WTC11 (cell line): ENCODE measurements around the gene RGS14. TPM values are rescaled to one million over a fixed set of nuclear protein-coding genes. Genes with fewer than 3 reads are reported as not detected.

ENCODE experiments used
- ATAC-seq: fragments of 200-7000 bp; cut with Tn5 transposase; 2 replicates; pipeline ENCODE4 v1.10.0; 2021; ENCODE audit warnings: mild to moderate bottlenecking, moderate library complexity
- CTCF ChIA-PET: fragments of 300-600 bp; sonication (Branson Sonifier 250); formaldehyde crosslinking; loops from one replicate; lab custom pipeline; 2021; ENCODE audit warnings: antibody characterized with exemption; lab: Charles Lee
- POLR2A ChIA-PET: fragments of 350-600 bp; sonication (Branson Sonifier 250); formaldehyde crosslinking; loops from one replicate; lab custom pipeline; 2021; ENCODE audit warnings: antibody characterized with exemption; lab: Charles Lee
- DNase-seq: peaks from one replicate; pipeline ENCODE4 v3.0.0; 2021; ENCODE audit warnings: low spot score
- H3K27ac Mint-ChIP-seq: 2 replicates; pipeline ENCODE4 v1.8.0; 2021; ENCODE audit warnings: mixed read lengths
- H3K27me3 Mint-ChIP-seq: 2 replicates; pipeline ENCODE4 v1.8.0; 2021; ENCODE audit warnings: low read depth, mild to moderate bottlenecking, moderate library complexity, mixed read lengths
- H3K36me3 Mint-ChIP-seq: 2 replicates; pipeline ENCODE4 v1.8.0; 2021; ENCODE audit warnings: mixed read lengths
- H3K4me1 Mint-ChIP-seq: 2 replicates; pipeline ENCODE4 v1.8.0; 2022; ENCODE audit warnings: mixed read lengths
- H3K4me3 Mint-ChIP-seq: 2 replicates; pipeline ENCODE4 v1.8.0; 2021; ENCODE audit warnings: mild to moderate bottlenecking, moderate library complexity, mixed read lengths
- H3K9me3 Mint-ChIP-seq: 2 replicates; pipeline ENCODE4 v1.8.0; 2021; ENCODE audit warnings: mixed read lengths
- CREB1 ChIP-seq: sonication (generic); formaldehyde crosslinking; IDR thresholded peaks from 2 replicates; pipeline ENCODE4 v1.8.0; 2023; ENCODE audit warnings: mild to moderate bottlenecking, missing genetic modification reagents
- CREM ChIP-seq: sonication (generic); formaldehyde crosslinking; IDR thresholded peaks from 2 replicates; pipeline ENCODE4 v1.8.1; 2022; ENCODE audit warnings: mild to moderate bottlenecking, missing genetic modification reagents, moderate library complexity
- ELF4 ChIP-seq: sonication (generic); formaldehyde crosslinking; IDR thresholded peaks from 2 replicates; pipeline ENCODE4 v1.8.1; 2022; ENCODE audit warnings: low read depth, mild to moderate bottlenecking, moderate library complexity, missing genetic modification reagents
- FOXP1 ChIP-seq: sonication (generic); formaldehyde crosslinking; IDR thresholded peaks from 2 replicates; pipeline ENCODE4 v1.8.0; 2022; ENCODE audit warnings: missing genetic modification reagents, mild to moderate bottlenecking, moderate library complexity, borderline replicate concordance
- JAZF1 ChIP-seq: fragments of 250-450 bp; sonication (Bioruptor Pico); IDR thresholded peaks from 2 replicates; pipeline ENCODE4 v1.9.0; 2021; ENCODE audit warnings: moderate library complexity, mild to moderate bottlenecking, inconsistent platforms
- MXD4 ChIP-seq: fragments of 250-450 bp; sonication (Bioruptor Pico); IDR thresholded peaks from 2 replicates; pipeline ENCODE4 v1.8.0; 2021; ENCODE audit warnings: mild to moderate bottlenecking, moderate library complexity, borderline replicate concordance
- OVOL2 ChIP-seq: fragments of 250-450 bp; sonication (Bioruptor Pico); IDR thresholded peaks from 2 replicates; pipeline ENCODE4 v1.9.0; 2021; ENCODE audit warnings: mild to moderate bottlenecking, borderline replicate concordance
- RELA ChIP-seq: sonication (generic); formaldehyde crosslinking; IDR thresholded peaks from 2 replicates; pipeline ENCODE4 v1.8.1; 2022; ENCODE audit warnings: missing genetic modification reagents, mild to moderate bottlenecking, borderline replicate concordance
- SMAD3 ChIP-seq: sonication (generic); formaldehyde crosslinking; IDR thresholded peaks from 2 replicates; pipeline ENCODE4 v1.8.0; 2022; ENCODE audit warnings: missing genetic modification reagents, mild to moderate bottlenecking, borderline replicate concordance
- SOX15 ChIP-seq: fragments of 250-450 bp; sonication (Bioruptor Pico); IDR thresholded peaks from 2 replicates; pipeline ENCODE4 v1.9.0; 2021; ENCODE audit warnings: mild to moderate bottlenecking
- TEAD4 ChIP-seq: sonication (generic); formaldehyde crosslinking; IDR thresholded peaks from 2 replicates; pipeline ENCODE4 v1.8.0; 2022; ENCODE audit warnings: mild to moderate bottlenecking, missing genetic modification reagents
- ZBTB21 ChIP-seq: sonication (generic); formaldehyde crosslinking; IDR thresholded peaks from 2 replicates; pipeline ENCODE4 v1.8.1; 2023; ENCODE audit warnings: mild to moderate bottlenecking, missing genetic modification reagents, borderline replicate concordance
- ZNF121 ChIP-seq: sonication (generic); formaldehyde crosslinking; IDR thresholded peaks from 2 replicates; pipeline ENCODE4 v1.8.0; 2023; ENCODE audit warnings: missing genetic modification reagents
- ZNF263 ChIP-seq: sonication (generic); formaldehyde crosslinking; IDR thresholded peaks from 2 replicates; pipeline ENCODE4 v1.8.1; 2022; ENCODE audit warnings: low read depth, mild to moderate bottlenecking, moderate library complexity, missing genetic modification reagents
- ZNF396 ChIP-seq: fragments of 250-450 bp; sonication (Bioruptor Pico); IDR thresholded peaks from 2 replicates; pipeline ENCODE4 v1.8.0; 2021; ENCODE audit warnings: mild to moderate bottlenecking, moderate library complexity, borderline replicate concordance
- total RNA-seq: library from RNA; stranded (reverse); gene quantifications from 3 replicates; pipeline ENCODE4 v1.2.3, GENCODE V29; 2021
- TF ChIP-seq, protein P1 (sequence below): fragments of 200-600 bp; IDR thresholded peaks from 2 replicates; pipeline ENCODE4 v1.8.0; 2022; ENCODE audit warnings: antibody characterized with exemption
- TF ChIP-seq, protein P2 (sequence below): sonication (generic); formaldehyde crosslinking; IDR thresholded peaks from 2 replicates; pipeline ENCODE4 v1.8.1; 2023; ENCODE audit warnings: mild to moderate bottlenecking, moderate library complexity, missing genetic modification reagents
- TF ChIP-seq, protein P3 (sequence below): sonication (generic); formaldehyde crosslinking; conservative IDR thresholded peaks from 2 replicates; pipeline ENCODE4 v1.8.1; 2022; ENCODE audit warnings: mild to moderate bottlenecking, missing genetic modification reagents
- TF ChIP-seq, protein P4 (sequence below): fragments of 250-450 bp; sonication (Bioruptor Pico); conservative IDR thresholded peaks from 2 replicates; pipeline ENCODE4 v1.9.0; 2021; ENCODE audit warnings: mild to moderate bottlenecking
- TF ChIP-seq, protein P5 (sequence below): sonication (generic); formaldehyde crosslinking; IDR thresholded peaks from 2 replicates; pipeline ENCODE4 v1.8.1; 2023; ENCODE audit warnings: mild to moderate bottlenecking, missing genetic modification reagents
- TF ChIP-seq, protein P6 (sequence below): fragments of 250-450 bp; sonication (Bioruptor Pico); IDR thresholded peaks from 2 replicates; pipeline ENCODE4 v1.8.0; 2021; ENCODE audit warnings: mild to moderate bottlenecking
- TF ChIP-seq, protein P7 (sequence below): sonication (generic); formaldehyde crosslinking; IDR thresholded peaks from 2 replicates; pipeline ENCODE4 v1.8.0; 2023; ENCODE audit warnings: missing genetic modification reagents
- TF ChIP-seq, protein P8 (sequence below): fragments of 250-450 bp; sonication (Bioruptor Pico); IDR thresholded peaks from 2 replicates; pipeline ENCODE4 v1.9.0; 2021; ENCODE audit warnings: mild to moderate bottlenecking

Gene RGS14
- total RNA-seq, 1 experiment from 2014 or later, result 74.6 TPM

DNA sequence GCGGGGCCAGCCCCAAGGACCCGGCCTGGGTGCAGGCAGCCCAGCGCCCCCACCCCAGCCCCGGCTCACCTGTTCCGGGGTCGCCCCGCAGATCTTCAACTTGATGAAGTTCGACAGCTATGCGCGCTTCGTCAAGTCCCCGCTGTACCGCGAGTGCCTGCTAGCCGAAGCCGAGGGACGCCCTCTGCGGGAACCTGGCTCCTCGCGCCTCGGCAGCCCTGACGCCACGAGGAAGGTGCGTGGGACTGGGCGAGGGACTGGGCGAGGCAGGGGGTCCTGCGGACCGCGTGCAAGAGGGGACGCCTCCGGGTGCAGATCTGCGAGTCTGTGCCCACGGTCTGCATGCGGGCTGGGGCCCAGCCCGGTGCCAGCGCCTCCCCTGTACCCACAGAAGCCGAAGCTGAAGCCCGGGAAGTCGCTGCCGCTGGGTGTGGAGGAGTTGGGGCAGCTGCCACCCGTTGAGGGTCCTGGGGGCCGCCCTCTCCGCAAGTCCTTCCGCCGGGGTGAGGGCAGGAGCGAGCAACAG, 9.7 kb downstream of the RGS14 start:
- DNase-seq (no peak), ATAC-seq (no peak)
- H3K36me3 Mint-ChIP-seq, result peaks cover 13% of the 10 kb centered on the region
- ChIA-PET POLR2A (interaction anchor here (0.9 to 1.8 kb wide), 6 partner anchors 15 to 87 kb away, joined by 3 to 10 read pairs (median 4); partner anchors contain the start of gene LMAN2), CTCF (interaction anchor here (0.6 to 13.2 kb wide), 27 partner anchors 8 to 252 kb away, joined by 3 to 216 read pairs (median 4); partner anchors contain the start of genes GRK6, LMAN2, PRELID1 and RAB24)
- H3K4me1 Mint-ChIP-seq, result peaks cover 60% of the 10 kb centered on the region
- peaks cover 9% of the 10 kb centered on the region for H3K27me3 Mint-ChIP-seq
- no peak overlapping the region for H3K27ac Mint-ChIP-seq
- H3K4me3 Mint-ChIP-seq, result peak overlapping the region; percentile 88
- no peaks in the 10 kb centered on the region for H3K9me3 Mint-ChIP-seq
- 0 out of 2 replicates have a peak, but pooled peaks have one; percentile 29 for TF ChIP-seq CREM
- TF ChIP-seq MXD4, result no peak
- TF ChIP-seq, protein P1, sequence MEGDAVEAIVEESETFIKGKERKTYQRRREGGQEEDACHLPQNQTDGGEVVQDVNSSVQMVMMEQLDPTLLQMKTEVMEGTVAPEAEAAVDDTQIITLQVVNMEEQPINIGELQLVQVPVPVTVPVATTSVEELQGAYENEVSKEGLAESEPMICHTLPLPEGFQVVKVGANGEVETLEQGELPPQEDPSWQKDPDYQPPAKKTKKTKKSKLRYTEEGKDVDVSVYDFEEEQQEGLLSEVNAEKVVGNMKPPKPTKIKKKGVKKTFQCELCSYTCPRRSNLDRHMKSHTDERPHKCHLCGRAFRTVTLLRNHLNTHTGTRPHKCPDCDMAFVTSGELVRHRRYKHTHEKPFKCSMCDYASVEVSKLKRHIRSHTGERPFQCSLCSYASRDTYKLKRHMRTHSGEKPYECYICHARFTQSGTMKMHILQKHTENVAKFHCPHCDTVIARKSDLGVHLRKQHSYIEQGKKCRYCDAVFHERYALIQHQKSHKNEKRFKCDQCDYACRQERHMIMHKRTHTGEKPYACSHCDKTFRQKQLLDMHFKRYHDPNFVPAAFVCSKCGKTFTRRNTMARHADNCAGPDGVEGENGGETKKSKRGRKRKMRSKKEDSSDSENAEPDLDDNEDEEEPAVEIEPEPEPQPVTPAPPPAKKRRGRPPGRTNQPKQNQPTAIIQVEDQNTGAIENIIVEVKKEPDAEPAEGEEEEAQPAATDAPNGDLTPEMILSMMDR, result no peak
- TF ChIP-seq RELA (CRISPR knock-in tag), result peak; percentile 97
- TF ChIP-seq, protein P2, sequence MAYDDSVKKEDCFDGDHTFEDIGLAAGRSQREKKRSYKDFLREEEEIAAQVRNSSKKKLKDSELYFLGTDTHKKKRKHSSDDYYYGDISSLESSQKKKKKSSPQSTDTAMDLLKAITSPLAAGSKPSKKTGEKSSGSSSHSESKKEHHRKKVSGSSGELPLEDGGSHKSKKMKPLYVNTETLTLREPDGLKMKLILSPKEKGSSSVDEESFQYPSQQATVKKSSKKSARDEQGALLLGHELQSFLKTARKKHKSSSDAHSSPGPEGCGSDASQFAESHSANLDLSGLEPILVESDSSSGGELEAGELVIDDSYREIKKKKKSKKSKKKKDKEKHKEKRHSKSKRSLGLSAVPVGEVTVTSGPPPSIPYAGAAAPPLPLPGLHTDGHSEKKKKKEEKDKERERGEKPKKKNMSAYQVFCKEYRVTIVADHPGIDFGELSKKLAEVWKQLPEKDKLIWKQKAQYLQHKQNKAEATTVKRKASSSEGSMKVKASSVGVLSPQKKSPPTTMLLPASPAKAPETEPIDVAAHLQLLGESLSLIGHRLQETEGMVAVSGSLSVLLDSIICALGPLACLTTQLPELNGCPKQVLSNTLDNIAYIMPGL, result peak; percentile 85
- 0 out of 2 replicates have a peak, but pooled peaks have one; percentile 60 for TF ChIP-seq ELF4
- TF ChIP-seq FOXP1 (CRISPR knock-in tag), result peak; percentile 90
- peak; percentile 80; the same call in 1 of the 2 replicates for TF ChIP-seq ZBTB21 (CRISPR knock-in tag)
- peak; percentile 62; the same call in 1 of the 2 replicates for TF ChIP-seq TEAD4 (CRISPR knock-in tag)
- TF ChIP-seq ZNF396 (CRISPR knock-in tag), result no peak
- TF ChIP-seq ZNF121 (CRISPR knock-in tag), result 0 out of 2 replicates have a peak, but pooled peaks have one; percentile 38
- TF ChIP-seq, protein P3, sequence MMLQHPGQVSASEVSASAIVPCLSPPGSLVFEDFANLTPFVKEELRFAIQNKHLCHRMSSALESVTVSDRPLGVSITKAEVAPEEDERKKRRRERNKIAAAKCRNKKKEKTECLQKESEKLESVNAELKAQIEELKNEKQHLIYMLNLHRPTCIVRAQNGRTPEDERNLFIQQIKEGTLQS, result no peak; the same call in 1 of the 2 replicates
- TF ChIP-seq, protein P4, sequence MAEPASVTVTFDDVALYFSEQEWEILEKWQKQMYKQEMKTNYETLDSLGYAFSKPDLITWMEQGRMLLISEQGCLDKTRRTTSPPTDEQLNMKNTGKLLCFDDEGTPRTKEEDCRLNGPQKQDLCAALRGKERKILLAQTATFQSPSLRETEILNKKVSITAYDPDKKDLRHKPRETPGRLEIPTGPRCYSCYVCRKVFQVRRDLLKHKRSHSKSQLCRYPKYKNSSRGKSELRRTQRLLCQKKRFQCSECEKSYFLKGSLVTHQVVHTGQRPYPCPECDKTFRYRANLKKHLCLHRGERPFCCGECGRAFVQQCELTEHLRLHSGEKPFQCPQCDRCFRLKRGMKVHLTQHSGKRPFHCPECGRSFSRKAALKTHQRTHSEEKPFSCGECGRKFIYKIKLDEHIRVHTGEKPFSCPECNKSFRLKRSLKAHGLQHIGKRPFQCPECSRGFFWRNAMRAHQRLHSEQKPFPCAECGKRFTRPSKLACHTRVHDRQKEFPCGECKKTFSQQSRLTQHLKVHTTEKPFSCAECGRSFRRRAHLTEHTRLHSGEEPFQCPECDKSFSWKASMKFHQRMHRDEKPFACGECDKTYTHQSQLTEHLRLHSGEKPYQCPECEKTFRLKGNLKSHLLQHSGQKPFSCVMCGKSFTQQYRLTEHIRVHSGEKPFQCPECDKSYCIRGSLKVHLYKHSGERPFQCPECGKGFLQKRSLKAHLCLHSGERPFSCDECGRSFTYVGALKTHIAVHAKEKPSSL (CRISPR knock-in tag), result no peak
- TF ChIP-seq, protein P5, sequence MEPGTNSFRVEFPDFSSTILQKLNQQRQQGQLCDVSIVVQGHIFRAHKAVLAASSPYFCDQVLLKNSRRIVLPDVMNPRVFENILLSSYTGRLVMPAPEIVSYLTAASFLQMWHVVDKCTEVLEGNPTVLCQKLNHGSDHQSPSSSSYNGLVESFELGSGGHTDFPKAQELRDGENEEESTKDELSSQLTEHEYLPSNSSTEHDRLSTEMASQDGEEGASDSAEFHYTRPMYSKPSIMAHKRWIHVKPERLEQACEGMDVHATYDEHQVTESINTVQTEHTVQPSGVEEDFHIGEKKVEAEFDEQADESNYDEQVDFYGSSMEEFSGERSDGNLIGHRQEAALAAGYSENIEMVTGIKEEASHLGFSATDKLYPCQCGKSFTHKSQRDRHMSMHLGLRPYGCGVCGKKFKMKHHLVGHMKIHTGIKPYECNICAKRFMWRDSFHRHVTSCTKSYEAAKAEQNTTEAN (CRISPR knock-in tag), result peak; percentile 74; the same call in 1 of the 2 replicates
- TF ChIP-seq, protein P6, sequence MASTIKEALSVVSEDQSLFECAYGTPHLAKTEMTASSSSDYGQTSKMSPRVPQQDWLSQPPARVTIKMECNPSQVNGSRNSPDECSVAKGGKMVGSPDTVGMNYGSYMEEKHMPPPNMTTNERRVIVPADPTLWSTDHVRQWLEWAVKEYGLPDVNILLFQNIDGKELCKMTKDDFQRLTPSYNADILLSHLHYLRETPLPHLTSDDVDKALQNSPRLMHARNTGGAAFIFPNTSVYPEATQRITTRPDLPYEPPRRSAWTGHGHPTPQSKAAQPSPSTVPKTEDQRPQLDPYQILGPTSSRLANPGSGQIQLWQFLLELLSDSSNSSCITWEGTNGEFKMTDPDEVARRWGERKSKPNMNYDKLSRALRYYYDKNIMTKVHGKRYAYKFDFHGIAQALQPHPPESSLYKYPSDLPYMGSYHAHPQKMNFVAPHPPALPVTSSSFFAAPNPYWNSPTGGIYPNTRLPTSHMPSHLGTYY (CRISPR knock-in tag), result no peak
- TF ChIP-seq JAZF1 (CRISPR knock-in tag), result no peak
- no peak for TF ChIP-seq SOX15 (CRISPR knock-in tag)
- peak; percentile 85; the same call in 1 of the 2 replicates for TF ChIP-seq CREB1 (CRISPR knock-in tag)
- peak; percentile 90; the same call in 1 of the 2 replicates for TF ChIP-seq SMAD3 (CRISPR knock-in tag)
- TF ChIP-seq, protein P7, sequence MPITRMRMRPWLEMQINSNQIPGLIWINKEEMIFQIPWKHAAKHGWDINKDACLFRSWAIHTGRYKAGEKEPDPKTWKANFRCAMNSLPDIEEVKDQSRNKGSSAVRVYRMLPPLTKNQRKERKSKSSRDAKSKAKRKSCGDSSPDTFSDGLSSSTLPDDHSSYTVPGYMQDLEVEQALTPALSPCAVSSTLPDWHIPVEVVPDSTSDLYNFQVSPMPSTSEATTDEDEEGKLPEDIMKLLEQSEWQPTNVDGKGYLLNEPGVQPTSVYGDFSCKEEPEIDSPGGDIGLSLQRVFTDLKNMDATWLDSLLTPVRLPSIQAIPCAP (CRISPR knock-in tag), result peak; percentile 95
- peak; percentile 68; the same call in 1 of the 2 replicates for TF ChIP-seq ZNF263 (CRISPR knock-in tag)
- TF ChIP-seq OVOL2 (CRISPR knock-in tag), result no peak
- TF ChIP-seq, protein P8, sequence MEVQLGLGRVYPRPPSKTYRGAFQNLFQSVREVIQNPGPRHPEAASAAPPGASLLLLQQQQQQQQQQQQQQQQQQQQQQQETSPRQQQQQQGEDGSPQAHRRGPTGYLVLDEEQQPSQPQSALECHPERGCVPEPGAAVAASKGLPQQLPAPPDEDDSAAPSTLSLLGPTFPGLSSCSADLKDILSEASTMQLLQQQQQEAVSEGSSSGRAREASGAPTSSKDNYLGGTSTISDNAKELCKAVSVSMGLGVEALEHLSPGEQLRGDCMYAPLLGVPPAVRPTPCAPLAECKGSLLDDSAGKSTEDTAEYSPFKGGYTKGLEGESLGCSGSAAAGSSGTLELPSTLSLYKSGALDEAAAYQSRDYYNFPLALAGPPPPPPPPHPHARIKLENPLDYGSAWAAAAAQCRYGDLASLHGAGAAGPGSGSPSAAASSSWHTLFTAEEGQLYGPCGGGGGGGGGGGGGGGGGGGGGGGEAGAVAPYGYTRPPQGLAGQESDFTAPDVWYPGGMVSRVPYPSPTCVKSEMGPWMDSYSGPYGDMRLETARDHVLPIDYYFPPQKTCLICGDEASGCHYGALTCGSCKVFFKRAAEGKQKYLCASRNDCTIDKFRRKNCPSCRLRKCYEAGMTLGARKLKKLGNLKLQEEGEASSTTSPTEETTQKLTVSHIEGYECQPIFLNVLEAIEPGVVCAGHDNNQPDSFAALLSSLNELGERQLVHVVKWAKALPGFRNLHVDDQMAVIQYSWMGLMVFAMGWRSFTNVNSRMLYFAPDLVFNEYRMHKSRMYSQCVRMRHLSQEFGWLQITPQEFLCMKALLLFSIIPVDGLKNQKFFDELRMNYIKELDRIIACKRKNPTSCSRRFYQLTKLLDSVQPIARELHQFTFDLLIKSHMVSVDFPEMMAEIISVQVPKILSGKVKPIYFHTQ (CRISPR knock-in tag), result no peak
